Stimulated activated CD4-positive, alpha-beta T cell treated with anti-CD3 and anti-CD28 coated beads, Interleukin-15, amount 100 ng/mL, for 1 hour (primary cell): ENCODE data around the gene HSCB.
"Not testable (repeated sequence)": the region's sequence is repeated elsewhere in the genome, so short reads cannot be mapped to it uniquely, and the experiment has no call there.

Experiments used
- DNase-seq, 2 donors: peaks; one replicate each; pipeline ENCODE4 v3.0.0-alpha.2; 2020; ENCODE audit warnings: low read depth in 1 of 2, low spot score in 1 of 2

Gene HSCB

GRCh38 chr22:28738876-28739275, 3.0 kb upstream of the HSCB start:
- not testable (repeated sequence) for DNase-seq

- DNase-seq: no peak
These were observed 547 bp upstream of the HSCB start for GRCh38 chr22:28741200-28741784.

- no peak for DNase-seq
These were observed 723 bp downstream of the HSCB start for GRCh38 chr22:28742562-28742962.

- DNase-seq: no peak
These were observed 2.0 kb downstream of the HSCB start for GRCh38 chr22:28743852-28744251.

GRCh38 chr22:28750471-28750881, 8.6 kb downstream of the HSCB start:
- DNase-seq: no peak

GRCh38 chr22:28754512-28754911, 12.7 kb downstream of the HSCB start:
- not testable (repeated sequence) for DNase-seq

- DNase-seq: no peak
These were observed 18.2 kb downstream of the HSCB start for GRCh38 chr22:28759861-28760560.

GRCh38 chr22:28761449-28761755, 19.6 kb downstream of the HSCB start:
- DNase-seq: no peak

GRCh38 chr22:28762000-28762399, 20.2 kb downstream of the HSCB start:
- not testable (repeated sequence) for DNase-seq

- DNase-seq: no peak
These were observed 24.8 kb downstream of the HSCB start for GRCh38 chr22:28766628-28767027.

- no peak for DNase-seq
These were observed 27.0 kb downstream of the HSCB start for GRCh38 chr22:28768701-28769393.

- DNase-seq: no peak
These were observed 27.7 kb downstream of the HSCB start for GRCh38 chr22:28769394-28770085.

GRCh38 chr22:28771195-28771791, 29.5 kb downstream of the HSCB start:
- DNase-seq: no peak

- DNase-seq: peak; percentile 81 to 84
These were observed 31.0 kb downstream of the HSCB start, which contains the start of gene CCDC117 for GRCh38 chr22:28772633-28773460. TSS of gene CCDC117 (plus strand) at chr22:28772695. CDS start at chr22:28772850, 155 bp downstream.

- no peak for DNase-seq
These were observed 31.6 kb downstream of the HSCB start for GRCh38 chr22:28773461-28773867.

- no peak for DNase-seq
These were observed 32.5 kb downstream of the HSCB start for GRCh38 chr22:28774378-28774777.

GRCh38 chr22:28779833-28780232, 38.0 kb downstream of the HSCB start:
- DNase-seq: no peak

- DNase-seq: no peak
These were observed 38.5 kb downstream of the HSCB start for GRCh38 chr22:28780296-28780695.

GRCh38 chr22:28783786-28784671, 42.2 kb downstream of the HSCB start:
- no peak for DNase-seq

- DNase-seq: no peak
These were observed 46.8 kb downstream of the HSCB start for GRCh38 chr22:28788601-28789000.
